Right forelimb (tissue), 1 donor: ENCODE results near the gene SMARCAL1.
"Not testable (repeated sequence)": the region's sequence is repeated elsewhere in the genome, so short reads cannot be mapped to it uniquely, and the experiment has no call there.

Experiments used
- DNase-seq: peaks from one replicate; pipeline ENCODE4 v3.0.0-alpha.2; 2018

The SMARCAL1 gene

GRCh38 chr2:216503159-216503629, 90.9 kb downstream of the SMARCAL1 start:
- no peak for DNase-seq

- DNase-seq, result no peak
These were observed 91.6 kb downstream of the SMARCAL1 start for GRCh38 chr2:216503697-216504375.

GRCh38 chr2:216504376-216504762, 92.1 kb downstream of the SMARCAL1 start:
- no peak for DNase-seq

- no peak for DNase-seq
These were observed 93.1 kb downstream of the SMARCAL1 start for GRCh38 chr2:216505133-216506106.

GRCh38 chr2:216507220-216508160, 95.2 kb downstream of the SMARCAL1 start:
- DNase-seq, result no peak

- no peak for DNase-seq
These were observed 95.9 kb downstream of the SMARCAL1 start for GRCh38 chr2:216508229-216508628.

- DNase-seq, result no peak
These were observed 104.6 kb downstream of the SMARCAL1 start for GRCh38 chr2:216516730-216517350.

GRCh38 chr2:216517447-216518225, 105.4 kb downstream of the SMARCAL1 start:
- no peak for DNase-seq

GRCh38 chr2:216518566-216519119, 106.4 kb downstream of the SMARCAL1 start:
- DNase-seq, result not testable (repeated sequence)

- peak; percentile 70 for DNase-seq
These were observed 107.0 kb downstream of the SMARCAL1 start for GRCh38 chr2:216519154-216519762.

- DNase-seq, result no peak
These were observed 107.8 kb downstream of the SMARCAL1 start for GRCh38 chr2:216520112-216520511.

- DNase-seq, result no peak
These were observed 110.7 kb downstream of the SMARCAL1 start for GRCh38 chr2:216522892-216523502.

GRCh38 chr2:216525972-216526371, 113.7 kb downstream of the SMARCAL1 start:
- no peak for DNase-seq

- DNase-seq, result no peak
These were observed 114.7 kb downstream of the SMARCAL1 start for GRCh38 chr2:216526939-216527338.

- DNase-seq, result no peak
These were observed 115.3 kb downstream of the SMARCAL1 start for GRCh38 chr2:216527600-216527999.

- DNase-seq, result no peak
These were observed 120.3 kb downstream of the SMARCAL1 start for GRCh38 chr2:216532562-216532961.
